ENCODE results near the gene KLHL8. TPM values are rescaled to one million over a fixed set of nuclear protein-coding genes. Genes with fewer than 3 reads are reported as not detected.

KLHL8 gene
- total and polyA plus RNA-seq, 2 donors (not counting 3 experiments of a cell fraction or from before 2014, with no cell fraction given) = 1.7 to 9.0 TPM

DNA sequence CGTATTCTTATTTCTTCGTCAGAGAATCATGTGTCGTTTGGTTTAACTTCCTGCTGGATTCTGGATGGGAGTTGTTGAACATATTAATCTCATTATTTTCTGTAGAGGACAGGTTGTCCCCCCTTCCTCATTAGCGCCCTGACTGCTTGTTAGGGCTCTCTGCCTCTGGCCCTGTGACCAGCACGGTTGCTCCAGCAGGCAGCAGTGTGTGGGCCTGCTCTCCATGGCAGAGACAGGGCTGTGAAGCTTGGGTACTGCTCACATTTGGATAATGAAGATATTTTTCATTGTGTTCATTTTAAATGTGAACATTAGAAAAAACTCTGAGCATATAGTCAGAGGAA is 102.7 kb downstream of the KLHL8 start:
- Histone ChIP-seq H3K4me3 (replicated peaks in 1 of 3; ENCODE audit: insufficient read depth in 1 of 3, low read depth in 1 of 3, low read length in 3 of 3) (no peak overlapping the region), H3K4me1 (ENCODE audit: control insufficient read depth, extremely low read depth, insufficient read depth, low read length) (peaks cover 25% of the 10 kb centered on the region), H3K9me1 (replicated peaks; ENCODE audit: control insufficient read depth, extremely low read depth, insufficient read depth, low read length) (no peaks in the 10 kb centered on the region), H2AFZ (ENCODE audit: low read depth, low read length) (no peak overlapping the region), H3K27ac (ENCODE audit: insufficient read depth, low read depth, low read length) (no peak overlapping the region), H4K20me1 (replicated peaks; ENCODE audit: control insufficient read depth, extremely low read depth, insufficient read depth, low read length) (no peaks in the 10 kb centered on the region), H3K4me2 (ENCODE audit: insufficient read depth, low read length) (no peak overlapping the region), H3K36me3 (ENCODE audit: control insufficient read depth in 2 of 2, extremely low read depth in 1 of 2, insufficient read depth in 2 of 2, low read length in 2 of 2) (peaks cover 12 to 25% of the 10 kb centered on the region in 2 experiments), H3K79me2 (ENCODE audit: control insufficient read depth, insufficient read depth, low read length) (peaks cover 8% of the 10 kb centered on the region), H3K9ac (replicated peaks; ENCODE audit: extremely low read depth, insufficient read depth, low read length) (no peak overlapping the region), H3K9me3 (replicated peaks; ENCODE audit: control insufficient read depth, insufficient read depth, low read length) (no peaks in the 10 kb centered on the region), H3K27me3 (ENCODE audit: control insufficient read depth in 2 of 2, insufficient read depth in 2 of 2, low read length in 2 of 2) (no peaks in the 10 kb centered on the region)
- dilution Hi-C loops (cut with MboI; ENCODE audit: extremely low pct_ligation_motif_present, low sequenced_read_pairs) (loop anchor here (25.0 kb wide), 1 partner anchor 205 kb away; no protein-coding TSS in a partner anchor), intact Hi-C loops (cut with micrococcal nuclease) (no loop called here)
- no TSS peak for BruUV-seq (replicated peaks)
- ChIA-PET POLR2A (no interaction called here), CTCF (interaction anchor here (0.9 to 5.7 kb wide), 4 partner anchors 11 to 195 kb away, joined by 3 to 40 read pairs (median 4); partner anchors contain the start of gene AFF1)
- no peak for TF ChIP-seq JUN (IDR thresholded peaks at IDR 0.05; ENCODE audit: borderline replicate concordance, insufficient read depth, insufficient read length, low read depth)
- TF ChIP-seq FOS (IDR thresholded peaks at IDR 0.05; ENCODE audit: borderline replicate concordance, insufficient read depth, low read length) = no peak
- TF ChIP-seq POLR2A (IDR thresholded peaks at IDR 0.05; ENCODE audit: low read depth, low read length) = no peak
- TF ChIP-seq MYC (IDR thresholded peaks at IDR 0.05; ENCODE audit: low read depth, low read length) = no peak
- TF ChIP-seq, protein P1, sequence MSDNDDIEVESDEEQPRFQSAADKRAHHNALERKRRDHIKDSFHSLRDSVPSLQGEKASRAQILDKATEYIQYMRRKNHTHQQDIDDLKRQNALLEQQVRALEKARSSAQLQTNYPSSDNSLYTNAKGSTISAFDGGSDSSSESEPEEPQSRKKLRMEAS (IDR thresholded peaks at IDR 0.05; ENCODE audit: insufficient read depth, insufficient read length) = no peak
- TF ChIP-seq, protein P2, sequence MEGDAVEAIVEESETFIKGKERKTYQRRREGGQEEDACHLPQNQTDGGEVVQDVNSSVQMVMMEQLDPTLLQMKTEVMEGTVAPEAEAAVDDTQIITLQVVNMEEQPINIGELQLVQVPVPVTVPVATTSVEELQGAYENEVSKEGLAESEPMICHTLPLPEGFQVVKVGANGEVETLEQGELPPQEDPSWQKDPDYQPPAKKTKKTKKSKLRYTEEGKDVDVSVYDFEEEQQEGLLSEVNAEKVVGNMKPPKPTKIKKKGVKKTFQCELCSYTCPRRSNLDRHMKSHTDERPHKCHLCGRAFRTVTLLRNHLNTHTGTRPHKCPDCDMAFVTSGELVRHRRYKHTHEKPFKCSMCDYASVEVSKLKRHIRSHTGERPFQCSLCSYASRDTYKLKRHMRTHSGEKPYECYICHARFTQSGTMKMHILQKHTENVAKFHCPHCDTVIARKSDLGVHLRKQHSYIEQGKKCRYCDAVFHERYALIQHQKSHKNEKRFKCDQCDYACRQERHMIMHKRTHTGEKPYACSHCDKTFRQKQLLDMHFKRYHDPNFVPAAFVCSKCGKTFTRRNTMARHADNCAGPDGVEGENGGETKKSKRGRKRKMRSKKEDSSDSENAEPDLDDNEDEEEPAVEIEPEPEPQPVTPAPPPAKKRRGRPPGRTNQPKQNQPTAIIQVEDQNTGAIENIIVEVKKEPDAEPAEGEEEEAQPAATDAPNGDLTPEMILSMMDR (IDR thresholded peaks at IDR 0.05; ENCODE audit: extremely low read depth in 1 of 2, insufficient read depth in 1 of 2, low read depth in 1 of 2, low read length in 2 of 2) = no peak
- no peak for TF ChIP-seq GATA2 (IDR thresholded peaks at IDR 0.05; ENCODE audit: insufficient read depth, insufficient read length, low read depth, low read length)
- TF ChIP-seq POLR2AphosphoS5 (IDR thresholded peaks at IDR 0.05; ENCODE audit: insufficient read depth, low read depth, low read length) = no peak
- TF ChIP-seq EZH2 (IDR thresholded peaks at IDR 0.05; ENCODE audit: borderline replicate concordance, low read depth, low read length, severe bottlenecking) = no peak
- FAIRE-seq = no peak
- no peak for DNase-seq (ENCODE audit: low read depth, low spot score)
